NCI-H1694 treated with DMSO at 0.1 percent for 48 hours (cell line): Measurements from ENCODE around the gene RSBN1.
"Not testable (repeated sequence)": the region's sequence is repeated elsewhere in the genome, so short reads cannot be mapped to it uniquely, and the experiment has no call there.

Experiments used
- DNase-seq: peaks from one replicate; lab custom pipeline; 2025; lab: John Stamatoyannopoulos, UW

Gene RSBN1

DNA sequence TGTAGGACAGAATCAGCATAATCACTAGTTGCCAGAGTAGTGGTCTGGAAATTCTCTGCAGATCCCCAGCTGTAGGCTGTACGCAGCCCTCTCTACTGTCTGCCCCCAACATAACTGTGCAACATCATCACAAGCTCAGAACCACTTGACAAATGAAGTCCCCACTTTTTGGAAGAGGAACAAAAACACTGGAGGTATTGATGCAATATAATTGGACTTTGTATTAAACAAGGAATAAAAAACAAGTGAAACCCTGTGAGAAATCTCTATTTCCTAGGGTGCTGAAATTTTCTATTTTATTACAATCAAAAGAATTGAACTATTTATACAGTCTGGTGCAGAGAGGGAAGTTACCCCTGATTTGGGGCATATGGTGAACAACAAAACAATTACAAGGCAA is 68.2 kb downstream of the RSBN1 start:
- no peak for DNase-seq

DNA sequence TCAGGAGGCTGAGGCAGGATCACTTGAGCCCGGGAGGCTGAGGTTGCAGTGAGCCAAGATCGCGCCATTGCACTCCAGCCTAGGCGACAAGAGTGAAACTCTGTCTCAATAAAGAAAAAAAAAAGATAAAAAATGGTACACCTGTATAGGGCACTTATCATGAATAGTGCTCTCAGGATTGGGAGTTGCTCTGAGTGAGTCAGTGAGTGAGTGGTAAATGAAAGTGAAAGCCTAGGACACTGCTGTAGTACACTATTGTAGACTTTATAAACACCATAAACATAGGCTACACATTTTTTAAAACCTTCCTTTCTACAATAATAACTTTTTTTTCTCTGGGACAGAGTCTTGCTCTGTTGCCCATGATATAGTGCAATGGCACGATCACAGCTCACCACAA is 69.8 kb downstream of the RSBN1 start:
- DNase-seq, result no peak

GRCh38 chr1:113734357-113735055 is 77.8 kb downstream of the RSBN1 start:
- DNase-seq, result no peak

GRCh38 chr1:113732802-113733201 is 79.5 kb downstream of the RSBN1 start:
- DNase-seq, result no peak

GRCh38 chr1:113721010-113721409 is 91.3 kb downstream of the RSBN1 start:
- no peak for DNase-seq

- DNase-seq, result not testable (repeated sequence)
Observed at GRCh38 chr1:113718621-113719020, 93.7 kb downstream of the RSBN1 start.

GRCh38 chr1:113717506-113717905 is 94.8 kb downstream of the RSBN1 start:
- not testable (repeated sequence) for DNase-seq

GRCh38 chr1:113714606-113715269 is 97.5 kb downstream of the RSBN1 start:
- DNase-seq, result no peak
